Measurements from ENCODE around the gene AFF1. TPM values are rescaled to one million over a fixed set of nuclear protein-coding genes. Genes with fewer than 3 reads are reported as not detected.
A peak's percentile ranks its signal among the peaks of the same experiment; 100 is the strongest.
"Not testable (repeated sequence)": the region's sequence is repeated elsewhere in the genome, so short reads cannot be mapped to it uniquely, and the experiment has no call there.

Gene AFF1
- total and polyA plus RNA-seq, 2 experiments from 2014 or later = 9.4 to 13.8 TPM

- Histone ChIP-seq H2AFZ (no peak overlapping the region), H3K9me3 (ENCODE audit: low read depth) (no peaks in the 10 kb centered on the region), H3K79me2 (ENCODE audit: insufficient read depth) (peaks cover 75% of the 10 kb centered on the region), H3F3A (ENCODE audit: insufficient read depth) (peaks cover 47% of the 10 kb centered on the region), H3K9ac (no peak overlapping the region), H3K36me3 (ENCODE audit: low read depth) (no peaks in the 10 kb centered on the region), H3K27ac (no peak overlapping the region), H4K20me1 (ENCODE audit: insufficient read depth) (no peaks in the 10 kb centered on the region), H3K9me2 (ENCODE audit: insufficient read depth) (no peaks in the 10 kb centered on the region), H3K4me1 (ENCODE audit: insufficient read depth) (peaks cover 54% of the 10 kb centered on the region), H3K4me2 (ENCODE audit: unreplicated experiment) (no peak overlapping the region), H3K4me3 (no peak overlapping the region), H3K27me3 (replicated peaks; ENCODE audit: insufficient read depth) (no peaks in the 10 kb centered on the region)
- TF ChIP-seq EZH2 (IDR thresholded peaks at IDR 0.05; ENCODE audit: insufficient read depth, poor library complexity, severe bottlenecking) (no peak), EZH2phosphoT487 (IDR thresholded peaks at IDR 0.05; ENCODE audit: insufficient read depth, low read depth) (no peak)
- in situ Hi-C loops (cut with MboI) = no loop called here
- WGBS, 2 experiments (ENCODE audit: low coverage in 1 of 2, low lambda C conversion rate in 2 of 2, missing lambda C conversion rate in 2 of 2) = 96 to 100% methylated on average over 1 of the region's 1 CpG
- DNase-seq = no peak
Observed at GRCh38 chr4:87010192-87010591, 75.4 kb downstream of the AFF1 start.

- H3K4me1 ChIP-seq (ENCODE audit: insufficient read depth) = peaks cover 52% of the 10 kb centered on the region
- H3K4me2 ChIP-seq (ENCODE audit: unreplicated experiment) = peak overlapping the region; percentile 57
Observed at GRCh38 chr4:87011340-87012034, 76.7 kb downstream of the AFF1 start.

GRCh38 chr4:87012265-87012953, 77.6 kb downstream of the AFF1 start:
- H4K20me1 ChIP-seq (ENCODE audit: insufficient read depth) = no peaks in the 10 kb centered on the region
- TF ChIP-seq EZH2phosphoT487 (IDR thresholded peaks at IDR 0.05; ENCODE audit: insufficient read depth, low read depth) = no peak
- TF ChIP-seq EZH2 (IDR thresholded peaks at IDR 0.05; ENCODE audit: insufficient read depth, poor library complexity, severe bottlenecking) = no peak
- peaks cover 38% of the 10 kb centered on the region for H3F3A ChIP-seq (ENCODE audit: insufficient read depth)
- H3K27me3 ChIP-seq (replicated peaks; ENCODE audit: insufficient read depth) = no peaks in the 10 kb centered on the region
- H3K4me2 ChIP-seq (ENCODE audit: unreplicated experiment) = no peak overlapping the region
- peaks cover 60% of the 10 kb centered on the region for H3K4me1 ChIP-seq (ENCODE audit: insufficient read depth)
- no peak overlapping the region for H3K4me3 ChIP-seq
- in situ Hi-C loops (cut with MboI) = no loop called here
- peaks cover 97% of the 10 kb centered on the region for H3K79me2 ChIP-seq (ENCODE audit: insufficient read depth)
- H3K9me3 ChIP-seq (ENCODE audit: low read depth) = no peaks in the 10 kb centered on the region
- H3K27ac ChIP-seq = peak overlapping the region; percentile 70
- no peaks in the 10 kb centered on the region for H3K36me3 ChIP-seq (ENCODE audit: low read depth)
- WGBS, 2 experiments (ENCODE audit: low coverage in 1 of 2, low lambda C conversion rate in 2 of 2, missing lambda C conversion rate in 2 of 2) = 61 to 63% methylated on average over 4 of the region's 4 CpGs
- H3K9me2 ChIP-seq (ENCODE audit: insufficient read depth) = no peaks in the 10 kb centered on the region
- H3K9ac ChIP-seq = no peak overlapping the region
- no peak overlapping the region for H2AFZ ChIP-seq
- DNase-seq = no peak

More at GRCh38 chr4:87011340-87012034, 76.7 kb downstream of the AFF1 start:
- Histone ChIP-seq H3K27me3 (replicated peaks; ENCODE audit: insufficient read depth) (no peaks in the 10 kb centered on the region), H3K36me3 (ENCODE audit: low read depth) (no peaks in the 10 kb centered on the region), H3K9me2 (ENCODE audit: insufficient read depth) (no peaks in the 10 kb centered on the region), H3K9ac (peak overlapping the region; percentile 29; the same call in 1 of the 2 replicates), H4K20me1 (ENCODE audit: insufficient read depth) (no peaks in the 10 kb centered on the region), H3K9me3 (ENCODE audit: low read depth) (no peaks in the 10 kb centered on the region), H3K79me2 (ENCODE audit: insufficient read depth) (peaks cover 88% of the 10 kb centered on the region), H2AFZ (no peak overlapping the region), H3F3A (ENCODE audit: insufficient read depth) (peaks cover 42% of the 10 kb centered on the region), H3K27ac (peak overlapping the region; percentile 70), H3K4me3 (peak overlapping the region; percentile 51; the same call in 1 of the 2 replicates)
- WGBS, 2 experiments (ENCODE audit: low coverage in 1 of 2, low lambda C conversion rate in 2 of 2, missing lambda C conversion rate in 2 of 2) = 13% methylated on average over 5 of the region's 5 CpGs
- peak; percentile 95 for DNase-seq
- no peak for TF ChIP-seq EZH2phosphoT487 (IDR thresholded peaks at IDR 0.05; ENCODE audit: insufficient read depth, low read depth)
- no peak for TF ChIP-seq EZH2 (IDR thresholded peaks at IDR 0.05; ENCODE audit: insufficient read depth, poor library complexity, severe bottlenecking)
- in situ Hi-C loops (cut with MboI) = no loop called here

GRCh38 chr4:87012954-87013308, 78.1 kb downstream of the AFF1 start:
- H3K9me2 ChIP-seq (ENCODE audit: insufficient read depth); H3K4me3 ChIP-seq; H3K4me2 ChIP-seq (ENCODE audit: unreplicated experiment); H3K27me3 ChIP-seq (replicated peaks; ENCODE audit: insufficient read depth); H3K27ac ChIP-seq; DNase-seq; H2AFZ ChIP-seq; H3K9ac ChIP-seq; H3K9me3 ChIP-seq (ENCODE audit: low read depth); H4K20me1 ChIP-seq (ENCODE audit: insufficient read depth); H3K36me3 ChIP-seq (ENCODE audit: low read depth); in situ Hi-C loops (cut with MboI): not testable (repeated sequence)
- peaks cover 98% of the 10 kb centered on the region for H3K79me2 ChIP-seq (ENCODE audit: insufficient read depth)
- peaks cover 65% of the 10 kb centered on the region for H3K4me1 ChIP-seq (ENCODE audit: insufficient read depth)
- WGBS, 2 experiments (ENCODE audit: low coverage in 1 of 2, low lambda C conversion rate in 2 of 2, missing lambda C conversion rate in 2 of 2) = 70 to 72% methylated on average over 9 of the region's 9 CpGs
- peaks cover 35% of the 10 kb centered on the region for H3F3A ChIP-seq (ENCODE audit: insufficient read depth)

Data from GM23248 (cell line).